NCI-H526 treated with DMSO at 0.1 percent for 48 hours (cell line): ENCODE results near the gene CHADL.
A peak's percentile ranks its signal among the peaks of the same experiment; 100 is the strongest.

ENCODE experiments used
- DNase-seq: peaks from one replicate; lab custom pipeline; 2025; lab: John Stamatoyannopoulos, UW

CHADL gene

DNA sequence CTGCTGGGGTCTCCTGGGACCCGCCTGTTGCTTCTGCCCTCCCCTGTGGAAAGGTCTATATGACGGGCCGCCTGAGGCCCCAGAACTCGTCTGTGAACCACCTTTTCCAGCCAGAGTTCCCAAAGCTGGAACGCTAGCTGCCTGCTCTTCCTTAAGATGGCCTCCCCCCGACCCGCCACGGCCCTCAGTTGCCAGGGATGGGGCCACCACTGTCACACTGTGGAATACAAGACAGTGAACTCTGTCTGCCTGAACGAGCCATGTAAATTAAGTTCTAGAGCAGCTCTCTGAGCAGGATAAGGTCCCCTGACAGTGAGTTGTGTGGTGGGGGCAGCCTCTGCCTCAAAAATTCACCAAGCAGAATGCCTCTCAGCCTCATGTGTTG, 10.3 kb downstream of the CHADL start:
- no peak for DNase-seq

- DNase-seq = no peak
Observed at GRCh38 chr22:41229730-41230400, 10.9 kb downstream of the CHADL start.

- DNase-seq = no peak
Observed at GRCh38 chr22:41229215-41229614, 11.5 kb downstream of the CHADL start.

- DNase-seq = no peak
Observed at GRCh38 chr22:41226723-41227655, 13.7 kb downstream of the CHADL start.

GRCh38 chr22:41223535-41223934, 17.2 kb downstream of the CHADL start:
- DNase-seq = no peak

DNA sequence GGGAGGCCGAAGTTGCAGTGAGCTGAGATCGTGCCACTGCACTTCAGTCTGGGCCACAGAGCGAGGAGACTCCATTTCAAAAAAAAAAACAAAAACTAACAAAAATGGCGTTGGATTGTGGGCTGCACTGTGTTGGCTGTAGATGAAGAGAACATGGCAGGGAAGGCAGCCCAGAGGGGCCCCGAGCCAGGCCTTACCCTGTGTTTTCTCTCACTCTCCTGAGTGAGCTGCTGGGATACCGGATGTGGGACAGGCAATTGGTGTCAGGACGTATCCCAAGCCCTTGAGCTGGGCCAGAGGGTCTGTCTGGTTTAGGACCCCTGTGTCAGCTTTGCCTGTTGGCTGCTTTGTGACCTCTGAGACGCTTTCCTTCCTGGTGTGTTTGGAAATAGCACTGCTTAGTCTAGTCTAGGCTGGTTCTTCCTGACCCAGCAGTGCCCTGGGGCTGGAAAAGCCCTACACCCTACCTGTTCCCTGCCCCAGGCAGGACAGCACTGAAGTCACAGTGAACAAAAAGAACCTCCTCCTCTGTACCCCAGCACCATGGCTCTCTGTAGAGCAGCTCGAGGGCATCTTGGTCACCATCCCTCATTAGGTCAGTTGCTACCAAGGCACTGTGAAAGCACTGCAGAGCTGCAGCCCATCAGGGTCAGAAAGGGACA, 17.8 kb downstream of the CHADL start:
- no peak for DNase-seq

DNA sequence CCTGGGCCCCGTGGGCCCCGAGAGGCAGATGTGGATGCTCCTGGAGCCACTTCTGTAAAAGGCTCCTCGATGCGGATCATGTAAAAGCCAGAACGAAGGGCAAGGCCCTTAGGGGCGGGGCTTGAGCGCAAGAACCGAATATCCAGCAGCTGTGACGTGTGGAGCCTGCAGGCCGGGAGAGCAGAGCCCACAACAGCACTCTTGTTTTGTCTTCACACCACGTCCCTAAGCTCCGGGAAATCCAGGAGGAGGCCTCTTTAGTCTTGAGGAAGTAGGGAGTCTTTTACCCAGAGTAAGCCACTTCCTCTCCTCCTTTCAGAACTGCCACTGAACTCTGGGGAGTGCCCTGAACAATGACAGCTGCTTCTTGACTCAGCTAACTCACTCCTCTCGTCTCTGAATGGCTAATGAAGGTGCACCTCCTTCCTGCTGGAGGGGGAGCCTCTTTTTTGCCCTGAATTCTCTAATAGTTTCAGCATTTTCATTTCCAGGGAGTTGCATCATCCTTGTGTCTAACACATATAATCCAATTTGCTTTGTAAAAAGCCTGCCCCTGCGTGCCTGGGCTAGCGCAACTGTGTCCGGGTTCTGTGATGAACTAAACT, 23.1 kb downstream of the CHADL start:
- no peak for DNase-seq

DNA sequence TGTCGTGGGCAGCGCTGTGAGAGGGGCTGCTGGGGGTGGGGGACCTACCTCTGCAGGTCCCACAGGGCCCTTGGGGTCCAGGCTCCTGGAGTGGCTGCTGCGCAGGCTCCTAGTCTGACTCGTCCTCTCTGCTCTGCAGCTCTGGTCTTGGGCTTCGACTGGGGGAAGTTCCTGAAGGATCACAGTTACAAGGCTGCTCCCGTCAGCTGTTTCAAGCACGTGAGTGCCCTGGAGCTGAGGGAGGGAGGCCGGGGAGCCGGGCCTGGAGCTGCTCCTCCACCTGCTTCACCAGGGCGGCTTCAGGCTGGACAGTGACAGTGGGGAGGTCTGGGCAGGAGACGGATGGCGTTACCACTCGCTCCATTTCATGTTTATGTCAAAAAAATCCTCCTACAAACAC, 23.7 kb downstream of the CHADL start:
- DNase-seq = no peak

DNA sequence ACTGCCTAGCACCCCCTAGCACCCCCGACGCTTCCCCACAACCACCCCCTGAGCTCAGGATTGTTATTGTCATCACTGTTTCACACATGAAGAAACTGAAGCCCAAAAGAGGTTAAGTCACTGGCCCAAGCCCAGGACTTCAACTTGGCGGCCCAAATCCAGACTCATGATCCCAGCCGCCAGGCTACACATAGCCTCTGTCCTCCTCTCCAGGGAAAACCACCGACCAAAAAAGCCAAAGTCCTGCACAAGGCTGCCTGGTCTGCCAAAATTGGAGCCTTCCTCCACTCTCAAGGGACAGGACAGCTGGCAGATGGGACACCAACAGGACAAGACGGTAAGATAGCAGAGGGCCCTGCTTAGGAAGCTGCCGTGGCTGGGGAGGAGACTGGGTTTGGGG, 24.8 kb downstream of the CHADL start:
- no peak for DNase-seq

- no peak for DNase-seq
Observed at GRCh38 chr22:41215409-41215808, 25.3 kb downstream of the CHADL start.

DNA sequence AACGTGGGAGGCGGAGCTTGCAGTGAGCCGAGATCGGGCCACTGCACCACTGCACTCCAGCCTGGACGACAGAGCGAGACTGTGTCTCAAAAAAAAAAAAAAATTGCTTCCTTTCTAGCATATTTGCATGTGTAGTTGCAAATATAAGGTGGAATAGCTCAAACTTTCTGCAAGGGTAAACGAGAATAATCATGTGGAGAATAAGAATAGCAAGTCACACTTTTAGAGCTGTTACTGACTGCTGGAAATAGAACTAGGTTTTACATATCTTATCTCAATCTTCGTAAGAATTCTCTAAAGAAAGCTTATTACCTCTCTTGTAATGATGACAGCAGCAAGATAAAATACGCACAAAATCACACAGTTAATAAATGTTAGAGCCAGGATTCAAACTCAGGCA, 34.0 kb downstream of the CHADL start:
- no peak for DNase-seq

- DNase-seq = peak; percentile 88
Observed at GRCh38 chr22:41204992-41205900, 35.5 kb downstream of the CHADL start, which contains the start of gene L3MBTL2. TSS of gene L3MBTL2 (plus strand) at chr22:41205312. CDS start at chr22:41205363, 51 bp downstream.

GRCh38 chr22:41204066-41204465, 36.7 kb downstream of the CHADL start:
- no peak for DNase-seq

DNA sequence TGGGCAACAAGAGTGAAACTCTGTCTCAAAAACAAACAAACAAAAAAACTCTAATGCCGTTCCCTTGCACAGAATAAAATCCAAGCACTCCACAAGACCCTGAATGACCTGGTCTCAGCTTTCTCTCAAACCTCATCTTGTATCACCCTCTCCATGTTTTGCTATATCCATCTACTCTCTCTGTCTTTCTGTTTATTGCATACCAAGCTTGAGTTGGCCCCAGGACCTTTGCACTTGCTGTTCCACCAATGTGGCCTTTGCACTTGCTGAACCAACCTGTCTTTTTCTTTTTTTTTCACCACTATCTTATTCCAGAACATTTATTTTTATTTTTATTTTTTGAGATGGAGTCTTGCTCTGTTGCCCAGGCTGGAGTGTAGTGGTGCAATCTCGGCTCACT, 37.6 kb downstream of the CHADL start:
- DNase-seq = no peak

- DNase-seq = no peak
Observed at GRCh38 chr22:41201141-41201540, 39.6 kb downstream of the CHADL start.

- DNase-seq = no peak
Observed at GRCh38 chr22:41198027-41198580, 42.6 kb downstream of the CHADL start.

DNA sequence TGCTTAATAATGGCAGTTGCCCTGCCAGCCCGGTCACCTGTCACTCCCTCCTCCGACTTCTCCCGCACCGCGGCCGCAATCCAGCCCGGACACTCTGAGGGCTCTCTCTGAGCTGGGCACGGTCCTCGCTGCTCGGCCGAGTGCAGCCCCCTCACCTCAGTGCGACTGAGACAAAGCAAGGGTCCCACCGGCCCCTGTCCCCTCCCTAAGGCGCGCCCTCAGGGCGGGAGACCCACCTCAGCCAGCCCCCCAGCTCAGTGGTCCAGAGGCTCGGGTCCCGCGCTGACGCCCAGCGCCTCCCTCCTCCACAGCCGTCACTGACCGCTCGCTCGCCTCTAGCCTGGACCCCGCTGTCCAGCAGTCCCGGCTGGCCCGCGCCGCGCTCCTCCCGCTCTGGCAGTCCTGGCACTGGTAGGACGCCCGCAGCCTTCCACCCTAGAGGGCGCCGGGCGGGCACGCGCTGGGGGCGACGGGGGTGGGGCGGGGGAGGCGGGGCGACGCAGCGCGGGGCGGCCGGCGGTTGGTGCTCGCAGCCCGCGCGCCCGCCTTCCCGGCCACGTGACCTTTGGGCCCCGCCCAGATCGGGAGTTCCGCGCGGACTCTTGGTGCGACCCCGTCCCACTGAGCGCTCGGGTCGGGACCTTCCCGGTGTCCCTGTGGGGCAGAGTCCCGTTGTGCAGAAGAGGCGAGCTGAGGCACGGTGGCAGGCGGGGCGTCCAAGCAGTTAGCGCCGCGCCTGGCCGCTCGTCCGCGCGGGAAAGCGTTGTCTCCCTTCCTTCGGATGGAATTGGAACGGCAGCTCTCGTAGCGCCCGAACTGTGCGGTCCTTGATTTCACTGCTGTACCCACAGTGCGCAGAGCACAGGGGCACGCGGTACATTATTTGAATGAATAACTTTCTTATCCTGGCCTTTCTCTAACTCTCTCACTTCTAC, 43.4 kb downstream of the CHADL start:
- DNase-seq = peak; percentile 22

DNA sequence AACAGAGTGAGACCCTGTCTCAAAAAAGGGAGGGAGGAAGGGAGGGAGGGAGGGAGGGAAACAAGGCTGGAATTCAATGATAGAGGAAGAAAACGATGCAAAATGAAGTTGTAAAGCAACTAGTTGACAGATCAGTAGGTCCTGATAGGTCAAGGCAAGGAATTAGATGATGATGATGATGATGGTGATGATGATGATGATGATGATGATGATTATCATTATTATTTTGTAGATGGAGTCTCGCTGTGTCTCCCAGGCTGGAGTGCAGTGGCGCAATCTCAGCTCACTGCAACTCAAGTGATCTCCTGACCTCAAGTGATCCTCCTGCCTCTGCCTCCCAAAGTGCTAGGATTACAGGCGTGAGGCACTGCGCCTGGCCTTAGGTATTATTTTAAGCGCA, 46.9 kb downstream of the CHADL start:
- no peak for DNase-seq

- no peak for DNase-seq
Observed at GRCh38 chr22:41191467-41191866, 49.3 kb downstream of the CHADL start.

DNA sequence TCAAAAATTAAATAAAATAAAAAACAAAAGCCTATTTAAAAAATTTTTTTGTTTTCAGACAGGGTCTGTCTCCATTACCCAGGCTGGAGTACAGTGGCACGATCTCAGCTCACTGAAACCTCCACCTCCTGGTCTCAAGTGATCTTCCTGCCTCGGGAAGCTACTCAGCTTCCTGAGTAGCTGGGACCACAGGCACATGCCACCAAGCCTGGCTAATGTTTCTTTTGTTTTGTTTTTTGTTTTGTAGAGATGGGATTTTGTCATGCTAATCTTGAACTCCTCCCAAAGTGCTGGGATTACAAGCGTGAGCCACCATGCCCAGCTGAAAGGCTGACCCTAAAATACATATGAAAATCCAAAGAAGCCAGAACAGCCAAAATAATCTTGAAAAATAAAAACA, 56.1 kb downstream of the CHADL start:
- no peak for DNase-seq
